Measurements from ENCODE around the gene MOGAT3.

MOGAT3 gene

DNA sequence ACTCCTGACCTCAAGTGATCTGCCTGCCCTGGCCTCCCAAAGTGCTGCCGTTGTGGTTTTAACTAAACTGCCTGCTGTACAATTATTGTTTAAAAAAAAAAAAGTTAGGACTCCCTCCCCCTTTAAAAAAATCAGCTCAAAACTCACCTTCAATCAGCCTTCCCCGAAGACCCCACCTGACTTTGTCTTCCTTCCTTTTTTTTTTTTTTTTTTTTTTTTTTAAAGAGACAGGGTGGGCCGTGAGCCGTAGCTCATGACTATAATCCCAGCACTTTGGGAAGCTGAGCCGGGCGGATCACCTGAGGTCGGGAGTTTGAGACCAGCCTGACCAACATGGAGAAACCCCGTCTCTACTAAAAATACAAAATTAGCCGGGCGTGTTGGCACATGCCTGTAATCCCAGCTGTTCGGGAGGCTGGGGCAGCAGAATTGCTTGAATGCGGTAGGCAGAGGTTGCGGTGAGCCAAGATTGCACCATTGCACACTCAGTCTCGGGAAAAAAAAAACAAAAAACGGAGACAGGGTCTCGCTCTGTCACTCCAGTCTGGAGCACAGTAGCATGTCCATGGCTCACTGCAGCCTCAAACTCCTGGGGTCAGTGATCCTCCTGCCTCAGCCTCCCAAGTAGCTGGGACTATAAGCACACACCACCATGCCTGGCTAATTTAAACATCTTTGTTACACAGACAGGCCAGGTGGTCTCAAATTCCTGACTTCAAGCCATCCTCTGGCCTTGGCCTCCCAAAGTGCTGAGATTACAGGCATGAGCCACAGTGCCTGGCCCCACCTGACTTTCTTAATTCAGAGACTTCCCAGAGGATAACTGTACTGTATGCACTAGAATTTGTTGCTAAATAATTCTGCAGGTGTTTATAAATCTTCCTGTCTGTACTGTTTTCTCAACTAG lies 40.9 kb upstream of the MOGAT3 start:
- DNase-seq (ENCODE audit: low read depth), result no peak
- in situ Hi-C loops (cut with HindIII; ENCODE audit: low sequenced_read_pairs), result no loop called here
- TF ChIP-seq CTCF (IDR thresholded peaks at IDR 0.05; ENCODE audit: low read depth, low read length, missing control alignments), result no peak
- no peak overlapping the region for H3K4me3 ChIP-seq (ENCODE audit: low read depth, low read length)

DNA sequence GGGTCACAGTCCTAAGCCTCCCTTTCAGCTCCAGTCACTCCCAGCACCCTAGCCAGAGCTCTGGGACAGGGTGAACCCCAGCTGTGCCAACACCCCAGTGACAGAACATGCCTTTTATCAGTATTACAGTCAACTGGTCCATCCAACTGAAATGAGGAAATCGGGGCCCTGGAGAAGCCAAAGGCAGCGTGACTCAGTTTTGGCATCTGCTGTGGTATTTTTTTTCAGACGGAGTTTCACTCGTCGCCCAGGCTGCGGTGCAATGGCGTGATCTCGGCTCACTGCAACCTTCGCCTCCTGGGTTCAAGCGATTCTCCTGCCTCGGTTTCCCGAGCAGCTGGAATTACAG lies 40.2 kb upstream of the MOGAT3 start:
- H3K4me3 ChIP-seq (ENCODE audit: low read depth, low read length), result no peak overlapping the region
- no peak for TF ChIP-seq CTCF (IDR thresholded peaks at IDR 0.05; ENCODE audit: low read depth, low read length, missing control alignments)
- no peak for DNase-seq (ENCODE audit: low read depth)
- in situ Hi-C loops (cut with HindIII; ENCODE audit: low sequenced_read_pairs), result no loop called here

DNA sequence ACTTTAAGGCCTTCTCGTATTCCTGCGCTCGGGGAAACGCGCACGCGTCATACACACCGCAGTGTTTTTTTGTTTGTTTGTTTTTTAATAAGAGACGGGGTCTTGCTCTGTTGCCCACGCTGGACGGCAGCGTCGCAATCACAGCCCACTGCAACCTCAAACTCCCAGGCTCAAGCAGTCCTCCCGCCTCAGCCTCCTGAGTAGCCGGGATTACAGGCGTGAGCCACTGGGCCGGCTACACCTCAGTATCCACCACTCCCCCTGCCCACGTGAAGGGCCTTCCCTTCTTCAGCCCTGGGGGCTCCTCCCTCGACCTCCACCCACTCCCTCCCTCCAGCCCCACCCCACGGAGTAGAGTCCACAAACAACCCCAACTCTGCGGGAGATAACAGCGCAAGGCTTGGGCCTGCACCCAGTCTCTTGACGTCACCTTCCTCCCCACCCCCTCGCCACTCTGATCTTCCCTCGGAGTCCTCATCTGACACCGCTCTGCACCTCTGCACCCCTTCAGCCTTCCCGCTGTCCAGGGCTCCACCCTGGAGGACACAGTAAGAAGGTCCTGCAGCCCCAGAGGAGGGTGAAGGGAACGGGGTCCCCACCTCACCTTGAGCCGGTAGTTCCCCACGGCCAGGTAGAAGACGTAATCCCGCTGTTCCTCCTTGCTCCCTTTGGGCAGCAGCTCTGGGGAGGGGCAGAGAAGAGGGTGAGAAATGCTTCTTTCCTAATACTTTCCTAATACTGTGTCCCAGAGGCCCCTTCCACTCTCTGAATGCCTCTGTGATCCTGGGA lies 39.6 kb upstream of the MOGAT3 start:
- no peak for TF ChIP-seq CTCF (IDR thresholded peaks at IDR 0.05; ENCODE audit: low read depth, low read length, missing control alignments)
- no peak overlapping the region for H3K4me3 ChIP-seq (ENCODE audit: low read depth, low read length)
- in situ Hi-C loops (cut with HindIII; ENCODE audit: low sequenced_read_pairs), result no loop called here
- no peak for DNase-seq (ENCODE audit: low read depth)

GRCh38 chr7:101239951-101240220 lies 39.0 kb upstream of the MOGAT3 start:
- in situ Hi-C loops (cut with HindIII; ENCODE audit: low sequenced_read_pairs), result no loop called here

DNA sequence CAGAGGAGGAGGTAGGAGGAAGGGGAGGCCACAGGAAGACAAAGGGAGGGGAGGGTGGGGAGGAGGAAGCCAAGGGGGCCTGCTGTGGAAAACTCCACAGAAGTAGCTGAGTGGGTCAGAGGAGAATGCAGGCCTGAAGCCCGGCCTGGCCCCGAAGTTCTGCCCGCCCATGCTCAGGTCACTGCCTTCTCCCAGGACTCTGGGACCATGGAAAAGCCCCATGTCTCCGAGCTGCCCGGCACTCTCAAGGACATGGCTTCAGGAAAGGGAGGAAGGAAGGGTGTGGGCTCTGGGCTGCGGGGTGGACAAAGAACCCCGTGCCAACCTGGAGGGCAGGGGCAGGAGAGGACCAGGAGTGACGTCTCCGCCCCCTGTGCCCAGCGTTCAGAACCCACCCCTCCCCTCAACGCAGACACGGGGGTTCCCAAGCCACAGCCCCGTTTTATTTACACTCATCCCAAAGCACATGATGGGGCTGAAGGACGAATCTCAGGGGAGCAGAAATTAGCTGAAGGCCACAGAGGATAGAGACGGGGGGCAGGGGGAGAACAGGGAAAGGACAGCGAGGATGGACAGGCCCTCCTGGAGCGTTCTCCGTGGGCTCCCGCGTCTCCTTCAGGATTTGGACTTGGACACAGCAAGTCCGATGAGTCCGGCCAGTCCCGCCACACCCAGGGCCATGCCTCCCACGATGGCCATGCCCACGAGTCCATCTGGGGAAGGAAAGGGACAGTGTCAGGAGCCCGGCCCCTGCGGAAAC lies 38.5 kb upstream of the MOGAT3 start:
- no peak for TF ChIP-seq CTCF (IDR thresholded peaks at IDR 0.05; ENCODE audit: low read depth, low read length, missing control alignments)
- no peak overlapping the region for H3K4me3 ChIP-seq (ENCODE audit: low read depth, low read length)
- no peak for DNase-seq (ENCODE audit: low read depth)
- in situ Hi-C loops (cut with HindIII; ENCODE audit: low sequenced_read_pairs), result no loop called here

More at GRCh38 chr7:101239951-101240220, 39.0 kb upstream of the MOGAT3 start:
- DNase-seq (ENCODE audit: low read depth), result no peak
- no peak for TF ChIP-seq CTCF (IDR thresholded peaks at IDR 0.05; ENCODE audit: low read depth, low read length, missing control alignments)
- no peak overlapping the region for H3K4me3 ChIP-seq (ENCODE audit: low read depth, low read length)
